Measurements from ENCODE around the gene RNF222. TPM values are rescaled to one million over a fixed set of nuclear protein-coding genes. Genes with fewer than 3 reads are reported as not detected.

The RNF222 gene
- total and polyA plus RNA-seq, 2 donors (not counting 1 experiment from before 2014, with no cell fraction given) = 3.0 TPM; not detected in 1

DNA sequence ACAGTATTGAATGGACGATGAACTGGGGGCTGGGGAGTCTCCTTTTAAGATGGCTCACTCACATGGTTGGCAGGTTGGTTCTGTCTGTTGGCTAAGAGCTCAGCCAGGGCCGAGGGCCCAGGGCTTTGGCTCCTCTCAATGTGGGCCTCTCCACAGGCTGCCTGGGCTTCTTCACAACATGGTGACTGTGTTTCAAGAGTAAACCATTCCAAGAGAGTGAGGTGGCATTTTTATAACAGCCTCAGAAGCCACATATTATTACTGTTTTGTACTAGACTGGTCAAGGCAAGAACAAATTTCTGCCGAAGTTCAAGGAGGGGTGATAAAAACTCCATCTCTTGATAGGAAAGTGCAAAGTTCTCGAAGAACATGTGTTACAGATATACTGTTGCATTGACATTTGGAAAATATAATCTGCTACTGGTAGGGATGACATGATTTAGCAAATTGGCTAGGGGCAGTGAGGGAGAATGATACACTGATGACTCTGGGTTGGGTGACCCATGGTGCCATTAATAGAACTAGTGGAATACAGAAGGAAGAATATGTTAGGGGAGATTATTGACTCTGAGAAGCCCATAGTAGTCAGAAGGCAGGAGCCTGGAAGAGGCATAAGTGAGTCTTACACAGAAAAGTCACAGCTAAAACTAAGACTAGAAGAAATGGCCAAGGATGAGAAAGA lies 34.8 kb downstream of the RNF222 start:
- H3K79me2 ChIP-seq (ENCODE audit: control insufficient read depth, insufficient read depth, low read length) = no peaks in the 10 kb centered on the region
- CTCF ChIA-PET = no interaction called here
- no peak overlapping the region for H3K27ac Mint-ChIP-seq
- H4K20me1 ChIP-seq (ENCODE audit: control insufficient read depth, insufficient read depth, low read length, poor library complexity, severe bottlenecking) = no peaks in the 10 kb centered on the region
- no peaks in the 10 kb centered on the region for H3K27me3 ChIP-seq (replicated peaks in 1 of 4; ENCODE audit: control extremely low read depth in 1 of 4, control insufficient read depth in 3 of 4, insufficient read depth in 4 of 4, low read length in 3 of 4)
- H3K4me1 ChIP-seq (ENCODE audit: control insufficient read depth in 2 of 2, insufficient read depth in 2 of 2, low read length in 2 of 2) = no peaks in the 10 kb centered on the region
- no peak overlapping the region for H3K4me3 Mint-ChIP-seq
- no peak overlapping the region for H3K9ac ChIP-seq (ENCODE audit: low read length)
- no peak overlapping the region for H3K4me3 ChIP-seq (ENCODE audit: control extremely low read depth in 1 of 5, extremely low read depth in 1 of 5, insufficient read depth in 1 of 5, low read depth in 2 of 5, low read length in 4 of 5)
- no peak overlapping the region for H2AFZ ChIP-seq (ENCODE audit: insufficient read depth, low read depth, low read length, poor library complexity, severe bottlenecking)
- no peaks in the 10 kb centered on the region for H3K9me3 ChIP-seq (ENCODE audit: control extremely low read depth in 1 of 3, control insufficient read depth in 2 of 3, insufficient read depth in 1 of 3, low read length in 2 of 3)
- intact Hi-C loops (cut with micrococcal nuclease) = no loop called here
- H3K9me3 Mint-ChIP-seq (ENCODE audit: insufficient read depth) = no peaks in the 10 kb centered on the region
- H3K27ac ChIP-seq (ENCODE audit: low read length in 2 of 2) = no peak overlapping the region
- no peak for DNase-seq
- POLR2A ChIA-PET = no interaction called here
- no peaks in the 10 kb centered on the region for H3K4me1 Mint-ChIP-seq
- peaks cover 0 to 7% of the 10 kb centered on the region in 2 experiments for H3K36me3 ChIP-seq (replicated peaks in 1 of 2; ENCODE audit: control extremely low read depth in 1 of 2, control insufficient read depth in 1 of 2, extremely low read depth in 1 of 2, insufficient read depth in 2 of 2, low read length in 1 of 2)
- H3K27me3 Mint-ChIP-seq = no peaks in the 10 kb centered on the region
- ATAC-seq (ENCODE audit: low read depth) = no peak
- no peak for TF ChIP-seq EZH2 (IDR thresholded peaks at IDR 0.05; ENCODE audit: borderline replicate concordance, insufficient read depth, low read depth, low read length, poor library complexity, severe bottlenecking)
- TF ChIP-seq, protein P1, sequence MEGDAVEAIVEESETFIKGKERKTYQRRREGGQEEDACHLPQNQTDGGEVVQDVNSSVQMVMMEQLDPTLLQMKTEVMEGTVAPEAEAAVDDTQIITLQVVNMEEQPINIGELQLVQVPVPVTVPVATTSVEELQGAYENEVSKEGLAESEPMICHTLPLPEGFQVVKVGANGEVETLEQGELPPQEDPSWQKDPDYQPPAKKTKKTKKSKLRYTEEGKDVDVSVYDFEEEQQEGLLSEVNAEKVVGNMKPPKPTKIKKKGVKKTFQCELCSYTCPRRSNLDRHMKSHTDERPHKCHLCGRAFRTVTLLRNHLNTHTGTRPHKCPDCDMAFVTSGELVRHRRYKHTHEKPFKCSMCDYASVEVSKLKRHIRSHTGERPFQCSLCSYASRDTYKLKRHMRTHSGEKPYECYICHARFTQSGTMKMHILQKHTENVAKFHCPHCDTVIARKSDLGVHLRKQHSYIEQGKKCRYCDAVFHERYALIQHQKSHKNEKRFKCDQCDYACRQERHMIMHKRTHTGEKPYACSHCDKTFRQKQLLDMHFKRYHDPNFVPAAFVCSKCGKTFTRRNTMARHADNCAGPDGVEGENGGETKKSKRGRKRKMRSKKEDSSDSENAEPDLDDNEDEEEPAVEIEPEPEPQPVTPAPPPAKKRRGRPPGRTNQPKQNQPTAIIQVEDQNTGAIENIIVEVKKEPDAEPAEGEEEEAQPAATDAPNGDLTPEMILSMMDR (IDR thresholded peaks at IDR 0.05) = no peak
- WGBS (ENCODE audit: insufficient coverage) = 96% methylated on average over 4 of the region's 4 CpGs
- H3K4me2 ChIP-seq (replicated peaks; ENCODE audit: low read depth, low read length, poor library complexity, severe bottlenecking) = no peak overlapping the region

DNA sequence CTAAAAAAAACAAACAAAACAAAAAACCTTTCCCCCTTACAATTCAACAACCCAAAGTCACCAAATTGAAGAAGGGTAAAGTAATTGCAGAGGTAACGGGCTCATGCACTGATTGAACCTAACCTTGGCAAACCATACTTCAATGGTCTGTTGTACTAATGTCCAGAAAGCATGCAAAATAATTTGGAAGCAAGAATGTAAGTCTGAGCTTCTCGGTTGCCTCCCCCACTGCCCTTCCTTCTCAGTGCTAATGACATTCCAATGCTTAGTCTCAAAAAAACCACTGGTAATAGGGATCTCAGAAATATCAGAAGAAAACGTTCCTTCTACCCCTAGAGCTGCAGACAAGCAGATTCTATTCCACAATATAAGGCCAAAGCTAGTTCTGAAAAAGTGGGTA lies 36.9 kb downstream of the RNF222 start:
- H2AFZ ChIP-seq (ENCODE audit: insufficient read depth, low read depth, low read length, poor library complexity, severe bottlenecking) = no peak overlapping the region
- H4K20me1 ChIP-seq (ENCODE audit: control insufficient read depth, insufficient read depth, low read length, poor library complexity, severe bottlenecking) = no peaks in the 10 kb centered on the region
- Mint-ChIP-seq H3K4me1 (no peaks in the 10 kb centered on the region), H3K4me3 (no peak overlapping the region), H3K27me3 (no peaks in the 10 kb centered on the region), H3K27ac (no peak overlapping the region), H3K9me3 (ENCODE audit: insufficient read depth) (no peaks in the 10 kb centered on the region)
- H3K79me2 ChIP-seq (ENCODE audit: control insufficient read depth, insufficient read depth, low read length) = no peaks in the 10 kb centered on the region
- intact Hi-C loops (cut with micrococcal nuclease) = no loop called here
- TF ChIP-seq, protein P1 (IDR thresholded peaks at IDR 0.05) = no peak
- no peak for TF ChIP-seq EZH2 (IDR thresholded peaks at IDR 0.05; ENCODE audit: borderline replicate concordance, insufficient read depth, low read depth, low read length, poor library complexity, severe bottlenecking)
- no peaks in the 10 kb centered on the region for H3K9me3 ChIP-seq (ENCODE audit: control extremely low read depth in 1 of 3, control insufficient read depth in 2 of 3, insufficient read depth in 1 of 3, low read length in 2 of 3)
- no peak overlapping the region for H3K4me3 ChIP-seq (ENCODE audit: control extremely low read depth in 1 of 5, extremely low read depth in 1 of 5, insufficient read depth in 1 of 5, low read depth in 2 of 5, low read length in 4 of 5)
- H3K27ac ChIP-seq (ENCODE audit: low read length in 2 of 2) = no peak overlapping the region
- H3K9ac ChIP-seq (ENCODE audit: low read length) = no peak overlapping the region
- H3K4me2 ChIP-seq (replicated peaks; ENCODE audit: low read depth, low read length, poor library complexity, severe bottlenecking) = no peak overlapping the region
- ChIA-PET CTCF (no interaction called here), POLR2A (no interaction called here)
- ATAC-seq (ENCODE audit: low read depth) = no peak
- no peak for DNase-seq
- peaks cover 0 to 7% of the 10 kb centered on the region in 2 experiments for H3K36me3 ChIP-seq (replicated peaks in 1 of 2; ENCODE audit: control extremely low read depth in 1 of 2, control insufficient read depth in 1 of 2, extremely low read depth in 1 of 2, insufficient read depth in 2 of 2, low read length in 1 of 2)
- H3K4me1 ChIP-seq (ENCODE audit: control insufficient read depth in 2 of 2, insufficient read depth in 2 of 2, low read length in 2 of 2) = no peaks in the 10 kb centered on the region
- H3K27me3 ChIP-seq (replicated peaks in 1 of 4; ENCODE audit: control extremely low read depth in 1 of 4, control insufficient read depth in 3 of 4, insufficient read depth in 4 of 4, low read length in 3 of 4) = no peaks in the 10 kb centered on the region
- WGBS (ENCODE audit: insufficient coverage) = no CpG with 5 or more reads among the region's 3 CpGs

All from B cell (primary cell).